IPS-20b (cell line): ENCODE data around the gene GNA14.
"Not testable (repeated sequence)": the region's sequence is repeated elsewhere in the genome, so short reads cannot be mapped to it uniquely, and the experiment has no call there.

Source experiments
- H3K27ac ChIP-seq: one replicate; pipeline ENCODE4 v1.5.1; 2013; ENCODE audit warnings: low read length
- H3K27me3 ChIP-seq: 2 replicates; pipeline ENCODE4 v1.6.1; 2013; ENCODE audit warnings: mild to moderate bottlenecking, low read length, inconsistent platforms; ENCODE audit not compliant: insufficient read depth
- H3K36me3 ChIP-seq: 2 replicates; pipeline ENCODE4 v1.6.1; 2013; ENCODE audit warnings: low read depth, mild to moderate bottlenecking, inconsistent platforms, low read length, moderate library complexity; ENCODE audit not compliant: insufficient read depth
- H3K4me1 ChIP-seq: 2 replicates; pipeline ENCODE4 v1.6.1; 2013; ENCODE audit warnings: mild to moderate bottlenecking, control low read depth, inconsistent platforms, low read length, moderate library complexity; ENCODE audit not compliant: insufficient read depth
- H3K4me3 ChIP-seq: 2 replicates; pipeline ENCODE4 v1.5.1; 2013; ENCODE audit warnings: mild to moderate bottlenecking, low read length, inconsistent platforms
- H3K9ac ChIP-seq: 2 replicates; pipeline ENCODE4 v1.6.1; 2013; ENCODE audit warnings: low read depth, mild to moderate bottlenecking, inconsistent platforms, low read length, moderate library complexity
- H3K9me3 ChIP-seq: 2 replicates; pipeline ENCODE4 v1.6.1; 2013; ENCODE audit warnings: mild to moderate bottlenecking, low read depth, low read length, inconsistent platforms; ENCODE audit not compliant: insufficient read depth

Gene GNA14

GRCh38 chr9:77429928-77430327 is 218.2 kb downstream of the GNA14 start:
- no peak overlapping the region for H3K9ac ChIP-seq

GRCh38 chr9:77427256-77427927 is 220.7 kb downstream of the GNA14 start:
- Histone ChIP-seq H3K9me3 (no peaks in the 10 kb centered on the region), H3K4me1 (no peaks in the 10 kb centered on the region), H3K27me3 (no peaks in the 10 kb centered on the region), H3K36me3 (no peaks in the 10 kb centered on the region), H3K27ac (no peak overlapping the region), H3K9ac (no peak overlapping the region), H3K4me3 (no peak overlapping the region)

More at GRCh38 chr9:77429928-77430327, 218.2 kb downstream of the GNA14 start:
- Histone ChIP-seq H3K4me3 (no peak overlapping the region), H3K36me3 (no peaks in the 10 kb centered on the region), H3K27ac (no peak overlapping the region), H3K9me3 (no peaks in the 10 kb centered on the region), H3K4me1 (no peaks in the 10 kb centered on the region), H3K27me3 (no peaks in the 10 kb centered on the region)

- Histone ChIP-seq H3K27me3 (no peaks in the 10 kb centered on the region), H3K9ac (no peak overlapping the region), H3K4me3 (no peak overlapping the region), H3K4me1 (no peaks in the 10 kb centered on the region), H3K36me3 (no peaks in the 10 kb centered on the region), H3K27ac (no peak overlapping the region), H3K9me3 (no peaks in the 10 kb centered on the region)
Measured at GRCh38 chr9:77426712-77427111, 221.4 kb downstream of the GNA14 start.

DNA sequence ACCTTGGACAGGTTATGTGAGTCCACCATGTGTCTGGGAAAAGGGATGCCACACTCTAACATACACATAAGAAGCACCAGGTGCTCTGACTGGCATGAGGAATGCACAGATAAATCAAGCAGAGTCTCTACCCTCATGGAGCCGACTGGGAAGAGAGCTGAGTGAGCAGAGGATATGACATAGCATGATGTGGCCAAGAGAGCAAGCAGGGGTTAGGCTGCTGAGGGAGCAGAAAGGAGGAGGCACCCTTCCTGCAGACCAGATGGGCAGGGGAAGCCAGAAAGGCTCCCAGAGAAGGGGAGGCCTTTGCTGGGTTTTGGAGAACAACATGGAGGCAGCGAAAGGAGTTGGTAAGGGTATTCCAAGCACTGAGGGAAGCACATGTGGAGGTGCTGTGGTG is 223.1 kb downstream of the GNA14 start:
- Histone ChIP-seq H3K9me3 (no peaks in the 10 kb centered on the region), H3K4me1 (no peaks in the 10 kb centered on the region), H3K9ac (no peak overlapping the region), H3K27ac (no peak overlapping the region), H3K27me3 (no peaks in the 10 kb centered on the region), H3K4me3 (no peak overlapping the region), H3K36me3 (no peaks in the 10 kb centered on the region)

GRCh38 chr9:77423841-77424240 is 224.3 kb downstream of the GNA14 start:
- no peaks in the 10 kb centered on the region for H3K36me3 ChIP-seq

DNA sequence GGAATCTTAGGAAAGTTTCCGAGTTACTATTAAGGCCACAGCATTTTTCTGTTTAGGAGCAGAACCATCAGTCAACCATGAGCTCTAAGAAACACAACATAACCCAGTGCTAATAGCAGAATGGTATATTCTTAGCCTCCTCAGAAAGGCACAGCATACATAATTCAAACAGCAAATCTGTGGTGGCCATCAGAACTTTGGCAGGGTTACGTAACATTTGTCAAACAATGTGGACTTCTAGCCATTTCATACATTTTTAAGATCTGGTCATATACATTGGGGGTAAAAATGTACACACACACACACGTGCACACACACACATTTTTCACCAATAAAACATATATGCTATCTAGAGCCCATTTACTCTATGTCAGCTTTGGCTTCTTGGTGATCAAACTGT is 225.2 kb downstream of the GNA14 start:
- H3K4me3 ChIP-seq: no peak overlapping the region
- no peaks in the 10 kb centered on the region for H3K36me3 ChIP-seq
- no peaks in the 10 kb centered on the region for H3K9me3 ChIP-seq
- H3K9ac ChIP-seq: no peak overlapping the region
- H3K27ac ChIP-seq: no peak overlapping the region
- no peaks in the 10 kb centered on the region for H3K4me1 ChIP-seq
- no peaks in the 10 kb centered on the region for H3K27me3 ChIP-seq

More at GRCh38 chr9:77423841-77424240, 224.3 kb downstream of the GNA14 start:
- Histone ChIP-seq H3K4me1 (no peaks in the 10 kb centered on the region), H3K27me3 (no peaks in the 10 kb centered on the region), H3K4me3 (no peak overlapping the region), H3K9me3 (no peaks in the 10 kb centered on the region), H3K9ac (no peak overlapping the region), H3K27ac (no peak overlapping the region)

DNA sequence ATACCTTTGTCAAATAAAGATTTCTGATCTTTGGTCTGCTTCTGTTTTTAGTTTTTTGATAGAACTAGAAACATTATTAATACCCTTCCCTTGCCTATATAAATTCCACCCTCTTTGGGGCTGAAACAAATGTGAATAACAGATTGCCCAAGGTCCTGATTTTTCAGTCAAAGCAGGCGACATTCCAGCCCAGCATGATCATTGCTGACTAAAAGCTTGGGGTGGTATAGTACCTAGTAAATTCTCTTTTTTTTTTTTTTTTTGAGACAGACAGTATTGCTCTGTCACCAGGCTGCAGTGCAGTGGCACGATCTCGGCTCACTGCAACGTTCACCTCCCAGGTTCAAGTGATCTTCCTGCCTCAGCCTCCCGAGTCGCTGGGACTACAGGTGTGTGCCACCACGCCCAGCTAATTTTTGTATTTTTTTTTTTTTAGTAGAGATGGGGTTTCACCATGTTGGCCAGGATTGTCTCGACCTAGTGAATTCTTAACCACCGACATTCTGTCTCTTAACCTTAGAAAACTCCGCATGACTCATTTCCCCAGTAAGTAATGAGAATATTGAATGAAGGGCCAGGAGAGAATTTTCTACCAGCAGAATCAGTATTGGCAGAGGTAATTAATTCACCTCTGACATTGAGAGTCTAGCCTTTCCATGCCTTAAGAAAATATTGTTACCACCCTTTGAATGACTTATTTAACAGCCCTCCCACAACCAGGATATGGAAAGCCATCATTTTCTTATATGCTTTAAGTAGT is 226.4 kb downstream of the GNA14 start:
- no peak overlapping the region for H3K4me3 ChIP-seq
- no peaks in the 10 kb centered on the region for H3K9me3 ChIP-seq
- H3K27me3 ChIP-seq: no peaks in the 10 kb centered on the region
- no peaks in the 10 kb centered on the region for H3K36me3 ChIP-seq
- H3K4me1 ChIP-seq: no peaks in the 10 kb centered on the region
- no peak overlapping the region for H3K27ac ChIP-seq
- no peak overlapping the region for H3K9ac ChIP-seq

GRCh38 chr9:77420641-77421040 is 227.5 kb downstream of the GNA14 start:
- H3K4me3 ChIP-seq: no peak overlapping the region
- H3K36me3 ChIP-seq: peaks cover 4% of the 10 kb centered on the region; the same call in 1 of the 2 replicates

GRCh38 chr9:77418226-77418625 is 229.9 kb downstream of the GNA14 start:
- Histone ChIP-seq H3K36me3 (peaks cover 6% of the 10 kb centered on the region; the same call in 1 of the 2 replicates), H3K4me1 (no peaks in the 10 kb centered on the region), H3K27ac (no peak overlapping the region), H3K9me3 (no peaks in the 10 kb centered on the region), H3K9ac (no peak overlapping the region), H3K4me3 (no peak overlapping the region), H3K27me3 (no peaks in the 10 kb centered on the region)

More at GRCh38 chr9:77420641-77421040, 227.5 kb downstream of the GNA14 start:
- Histone ChIP-seq H3K9me3 (no peaks in the 10 kb centered on the region), H3K9ac (no peak overlapping the region), H3K27me3 (no peaks in the 10 kb centered on the region), H3K27ac (no peak overlapping the region), H3K4me1 (no peaks in the 10 kb centered on the region)

DNA sequence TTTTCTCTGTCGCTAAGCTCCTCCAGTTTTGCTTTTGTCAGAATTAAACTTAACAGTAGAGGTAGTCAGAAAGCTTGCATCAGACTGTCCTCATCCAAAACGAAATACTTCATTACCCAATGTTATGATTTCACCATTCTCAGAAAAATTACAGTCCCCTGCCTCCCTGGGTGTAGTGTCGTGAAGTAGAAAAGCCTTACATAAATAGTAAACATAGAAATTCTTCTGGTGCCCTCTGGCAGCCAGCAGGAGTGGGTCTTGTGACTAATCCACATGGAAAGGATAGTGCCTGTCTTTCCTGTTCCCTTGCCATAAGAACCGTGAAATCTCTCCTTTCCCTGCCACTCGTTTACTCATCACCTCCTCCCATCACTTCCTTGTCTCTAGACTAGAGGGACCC is 230.6 kb downstream of the GNA14 start:
- no peaks in the 10 kb centered on the region for H3K4me1 ChIP-seq
- no peaks in the 10 kb centered on the region for H3K9me3 ChIP-seq
- H3K36me3 ChIP-seq: peaks cover 6% of the 10 kb centered on the region; the same call in 1 of the 2 replicates
- no peak overlapping the region for H3K4me3 ChIP-seq
- H3K27me3 ChIP-seq: no peaks in the 10 kb centered on the region
- H3K27ac ChIP-seq: no peak overlapping the region
- no peak overlapping the region for H3K9ac ChIP-seq

GRCh38 chr9:77408521-77408920 is 239.6 kb downstream of the GNA14 start:
- not testable (repeated sequence) for H3K9ac ChIP-seq, H3K27ac ChIP-seq, H3K4me3 ChIP-seq, H3K27me3 ChIP-seq, H3K4me1 ChIP-seq
- Histone ChIP-seq H3K36me3 (peaks cover 27% of the 10 kb centered on the region), H3K9me3 (peaks cover 19% of the 10 kb centered on the region)

- H3K27ac ChIP-seq: no peak overlapping the region
- no peak overlapping the region for H3K9ac ChIP-seq
- peaks cover 25% of the 10 kb centered on the region for H3K36me3 ChIP-seq
- H3K4me3 ChIP-seq: no peak overlapping the region
- H3K27me3 ChIP-seq: no peaks in the 10 kb centered on the region
- H3K4me1 ChIP-seq: no peaks in the 10 kb centered on the region
- H3K9me3 ChIP-seq: peaks cover 15% of the 10 kb centered on the region
Measured at GRCh38 chr9:77403239-77403638, 244.9 kb downstream of the GNA14 start.
